ENCODE results near the gene DNAJB13. TPM values are rescaled to one million over a fixed set of nuclear protein-coding genes. Genes with fewer than 3 reads are reported as not detected.

DNAJB13 gene
- polyA plus RNA-seq, 1 donor from 2014 or later: 0.35 TPM

GRCh38 chr11:73996161-73996747, 45.4 kb downstream of the DNAJB13 start:
- Mint-ChIP-seq H3K4me3 (peak overlapping the region; percentile 26 to 89 (median 79)), H3K4me1 (peaks cover 45 to 61% (median 60%) of the 10 kb centered on the region in 3 donors), H3K27me3 (no peaks in the 10 kb centered on the region), H3K27ac (peak overlapping the region; percentile 96 to 99 (median 99)), H3K36me3 (peaks cover 2% of the 10 kb centered on the region), H3K9me3 (peaks cover 0 to 3% (median 0%) of the 10 kb centered on the region in 3 donors)

- Mint-ChIP-seq H3K27ac (peak overlapping the region; percentile 59 to 99 (median 96)), H3K4me3 (peak overlapping the region in 3 of 4 donors; percentile 27 to 86 (median 74)), H3K4me1 (peaks cover 35 to 53% (median 52%) of the 10 kb centered on the region in 3 donors), H3K27me3 (no peaks in the 10 kb centered on the region), H3K9me3 (peaks cover 0 to 3% (median 2%) of the 10 kb centered on the region in 3 donors), H3K36me3 (peaks cover 2% of the 10 kb centered on the region)
Observed at GRCh38 chr11:73997120-73997770, 46.4 kb downstream of the DNAJB13 start.

- Mint-ChIP-seq H3K9me3 (peaks cover 0 to 3% (median 2%) of the 10 kb centered on the region in 3 donors), H3K4me3 (peak overlapping the region in 3 of 4 donors; percentile 56 to 87 (median 75)), H3K36me3 (peaks cover 2% of the 10 kb centered on the region), H3K27ac (peak overlapping the region; percentile 89 to 92 (median 91)), H3K4me1 (peaks cover 34 to 48% (median 45%) of the 10 kb centered on the region in 3 donors), H3K27me3 (no peaks in the 10 kb centered on the region)
Observed at GRCh38 chr11:73998846-73999575, 48.2 kb downstream of the DNAJB13 start.

- H3K9me3 Mint-ChIP-seq: peaks cover 0 to 3% (median 2%) of the 10 kb centered on the region in 3 donors
- peaks cover 2% of the 10 kb centered on the region for H3K36me3 Mint-ChIP-seq
- peak overlapping the region; percentile 89 to 92 (median 91) for H3K27ac Mint-ChIP-seq
- H3K4me3 Mint-ChIP-seq: peak overlapping the region in 3 of 4 donors; percentile 56 to 87 (median 75)
- H3K4me1 Mint-ChIP-seq: peaks cover 33 to 45% (median 45%) of the 10 kb centered on the region in 3 donors
- no peaks in the 10 kb centered on the region for H3K27me3 Mint-ChIP-seq
Observed at GRCh38 chr11:73999581-74000306, 48.9 kb downstream of the DNAJB13 start.

GRCh38 chr11:74000307-74001133, 49.7 kb downstream of the DNAJB13 start:
- peaks cover 5% of the 10 kb centered on the region for H3K36me3 Mint-ChIP-seq
- peak overlapping the region; percentile 89 to 92 (median 91) for H3K27ac Mint-ChIP-seq
- peaks cover 32 to 43% (median 43%) of the 10 kb centered on the region in 3 donors for H3K4me1 Mint-ChIP-seq
- H3K4me3 Mint-ChIP-seq: peak overlapping the region in 1 of 4 donors; percentile 75
- no peaks in the 10 kb centered on the region for H3K27me3 Mint-ChIP-seq
- peaks cover 0 to 3% (median 2%) of the 10 kb centered on the region in 3 donors for H3K9me3 Mint-ChIP-seq

- Mint-ChIP-seq H3K4me1 (peaks cover 26 to 38% (median 38%) of the 10 kb centered on the region in 3 donors), H3K9me3 (peaks cover 0 to 3% (median 2%) of the 10 kb centered on the region in 3 donors), H3K4me3 (no peak overlapping the region), H3K27me3 (no peaks in the 10 kb centered on the region), H3K27ac (peak overlapping the region in 1 of 3 donors; percentile 89), H3K36me3 (peaks cover 5% of the 10 kb centered on the region)
Observed at GRCh38 chr11:74001822-74002286, 51.0 kb downstream of the DNAJB13 start.

- peaks cover 5% of the 10 kb centered on the region for H3K36me3 Mint-ChIP-seq
- H3K4me3 Mint-ChIP-seq: no peak overlapping the region
- H3K4me1 Mint-ChIP-seq: peaks cover 21 to 31% (median 29%) of the 10 kb centered on the region in 3 donors
- no peaks in the 10 kb centered on the region for H3K27me3 Mint-ChIP-seq
- peak overlapping the region in 2 of 3 donors; percentile 30 to 89 for H3K27ac Mint-ChIP-seq
- peaks cover 0 to 2% (median 1%) of the 10 kb centered on the region in 3 donors for H3K9me3 Mint-ChIP-seq
Observed at GRCh38 chr11:74002832-74003231, 52.0 kb downstream of the DNAJB13 start.

GRCh38 chr11:74004046-74004695, 53.3 kb downstream of the DNAJB13 start:
- peaks cover 0 to 2% (median 1%) of the 10 kb centered on the region in 3 donors for H3K9me3 Mint-ChIP-seq
- H3K27me3 Mint-ChIP-seq: no peaks in the 10 kb centered on the region
- H3K4me1 Mint-ChIP-seq: peaks cover 20 to 30% (median 27%) of the 10 kb centered on the region in 3 donors
- H3K36me3 Mint-ChIP-seq: peaks cover 5% of the 10 kb centered on the region
- no peak overlapping the region for H3K4me3 Mint-ChIP-seq
- peak overlapping the region in 1 of 3 donors; percentile 35 for H3K27ac Mint-ChIP-seq

- Mint-ChIP-seq H3K4me1 (peaks cover 12 to 26% (median 24%) of the 10 kb centered on the region in 3 donors), H3K27me3 (no peaks in the 10 kb centered on the region), H3K27ac (peak overlapping the region; percentile 37 to 95 (median 87)), H3K4me3 (peak overlapping the region in 2 of 4 donors; percentile 70 to 90), H3K9me3 (peaks cover 0 to 2% (median 1%) of the 10 kb centered on the region in 3 donors), H3K36me3 (peaks cover 5% of the 10 kb centered on the region)
Observed at GRCh38 chr11:74004759-74005615, 54.2 kb downstream of the DNAJB13 start.

GRCh38 chr11:74005721-74006517, 55.1 kb downstream of the DNAJB13 start:
- Mint-ChIP-seq H3K4me3 (no peak overlapping the region), H3K36me3 (peaks cover 3% of the 10 kb centered on the region), H3K27me3 (no peaks in the 10 kb centered on the region), H3K27ac (peak overlapping the region in 1 of 3 donors; percentile 37), H3K4me1 (peaks cover 17 to 33% (median 29%) of the 10 kb centered on the region in 3 donors), H3K9me3 (peaks cover 0 to 2% (median 0%) of the 10 kb centered on the region in 3 donors)

- Mint-ChIP-seq H3K9me3 (peaks cover 0 to 2% (median 0%) of the 10 kb centered on the region in 3 donors), H3K27me3 (no peaks in the 10 kb centered on the region), H3K27ac (peak overlapping the region in 2 of 3 donors; percentile 54 to 78), H3K4me1 (peaks cover 22 to 42% (median 36%) of the 10 kb centered on the region in 3 donors), H3K36me3 (peaks cover 3% of the 10 kb centered on the region), H3K4me3 (peak overlapping the region in 1 of 4 donors; percentile 43)
Observed at GRCh38 chr11:74006743-74007304, 56.0 kb downstream of the DNAJB13 start.

Measured in IgD-negative memory B cell (primary cell).